ENCODE results near the gene THBD.

DNA sequence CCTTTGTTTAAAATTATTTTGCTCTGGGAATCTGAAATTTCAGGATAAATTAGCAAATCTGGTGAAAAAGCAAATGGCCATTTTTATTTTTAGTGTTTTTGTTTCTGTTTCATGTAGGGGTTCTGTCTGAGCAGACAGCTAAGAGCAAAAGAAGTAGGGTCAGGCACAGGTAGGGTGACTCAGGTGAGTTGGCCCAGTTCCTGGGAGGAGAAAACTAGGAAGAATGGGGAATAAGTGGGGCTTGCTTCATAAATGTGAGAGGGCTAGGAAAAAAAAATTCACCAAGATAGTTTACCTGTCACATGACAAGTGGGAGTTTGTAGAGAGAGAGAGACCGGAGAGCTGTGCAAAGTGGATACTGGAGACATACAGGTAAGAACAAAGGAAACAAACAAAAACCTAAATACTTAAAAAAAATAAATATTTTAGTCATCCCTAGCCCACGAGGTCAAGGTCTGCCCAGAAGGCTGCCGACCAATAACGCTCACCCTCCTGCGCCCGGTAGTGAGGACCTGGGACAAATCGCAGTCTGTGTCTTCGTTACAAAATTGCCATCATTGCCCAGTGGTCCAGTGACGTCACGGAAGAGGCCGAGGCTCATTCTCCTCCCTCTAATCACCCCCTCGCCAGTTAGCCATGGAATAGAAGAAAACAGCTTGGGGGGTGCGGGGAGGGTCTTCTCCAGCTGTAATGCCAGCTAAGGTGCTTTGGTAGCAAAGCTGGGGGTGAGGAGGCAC is 2.3 kb downstream of the THBD start:
- TF ChIP-seq, protein P1, sequence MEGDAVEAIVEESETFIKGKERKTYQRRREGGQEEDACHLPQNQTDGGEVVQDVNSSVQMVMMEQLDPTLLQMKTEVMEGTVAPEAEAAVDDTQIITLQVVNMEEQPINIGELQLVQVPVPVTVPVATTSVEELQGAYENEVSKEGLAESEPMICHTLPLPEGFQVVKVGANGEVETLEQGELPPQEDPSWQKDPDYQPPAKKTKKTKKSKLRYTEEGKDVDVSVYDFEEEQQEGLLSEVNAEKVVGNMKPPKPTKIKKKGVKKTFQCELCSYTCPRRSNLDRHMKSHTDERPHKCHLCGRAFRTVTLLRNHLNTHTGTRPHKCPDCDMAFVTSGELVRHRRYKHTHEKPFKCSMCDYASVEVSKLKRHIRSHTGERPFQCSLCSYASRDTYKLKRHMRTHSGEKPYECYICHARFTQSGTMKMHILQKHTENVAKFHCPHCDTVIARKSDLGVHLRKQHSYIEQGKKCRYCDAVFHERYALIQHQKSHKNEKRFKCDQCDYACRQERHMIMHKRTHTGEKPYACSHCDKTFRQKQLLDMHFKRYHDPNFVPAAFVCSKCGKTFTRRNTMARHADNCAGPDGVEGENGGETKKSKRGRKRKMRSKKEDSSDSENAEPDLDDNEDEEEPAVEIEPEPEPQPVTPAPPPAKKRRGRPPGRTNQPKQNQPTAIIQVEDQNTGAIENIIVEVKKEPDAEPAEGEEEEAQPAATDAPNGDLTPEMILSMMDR (IDR thresholded peaks at IDR 0.05), result no peak
- no peak for TF ChIP-seq EP300 (IDR thresholded peaks at IDR 0.05)
- TF ChIP-seq POLR2AphosphoS5 (IDR thresholded peaks at IDR 0.05), result no peak
- no peak for TF ChIP-seq POLR2A (IDR thresholded peaks at IDR 0.05)
